Renal cortex interstitium (tissue), 11 donors: ENCODE data around the gene DPYD. TPM values are rescaled to one million over a fixed set of nuclear protein-coding genes. Genes with fewer than 3 reads are reported as not detected.

ENCODE experiments used
- DNase-seq, 11 donors: peaks; one replicate each; pipeline ENCODE4 v3.0.0-alpha.2; 2013; ENCODE audit warnings: low read depth in 9 of 11, low spot score in 4 of 11; ENCODE audit errors: extremely low read depth in 1 of 11
- polyA plus RNA-seq, 3 donors: library from polyadenylated mRNA; unstranded; fragments of 120-200 nt; gene quantifications; one replicate each; pipeline ENCODE4 v1.2.1, GENCODE V29; 2013; ENCODE audit not compliant: insufficient read length in 3 of 3

Gene DPYD
- polyA plus RNA-seq, 3 donors, result 11.6 to 13.0 (median 13.0) TPM

- no peak for DNase-seq
These were observed 174.9 kb downstream of the DPYD start for GRCh38 chr1:97745912-97746311.

DNA sequence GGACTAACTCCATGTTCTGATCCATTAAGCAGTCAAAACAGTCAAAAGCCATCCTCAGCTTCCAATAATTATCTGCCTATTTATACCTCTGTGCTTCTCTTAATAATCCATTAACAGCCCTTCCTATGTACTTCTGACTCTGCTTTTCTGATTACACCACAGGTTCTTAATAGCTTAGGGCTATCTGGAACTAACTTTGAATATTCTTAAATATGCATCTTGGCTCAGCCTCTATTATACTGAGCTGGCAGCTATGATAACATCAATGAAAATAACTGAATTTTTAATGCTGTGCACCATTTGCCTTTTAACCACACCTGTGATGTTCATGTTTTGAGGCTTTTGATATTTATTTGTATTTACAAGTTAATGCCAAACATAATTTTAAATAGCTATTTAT lies 175.9 kb downstream of the DPYD start:
- no peak for DNase-seq

GRCh38 chr1:97743129-97743528 lies 177.7 kb downstream of the DPYD start:
- no peak for DNase-seq

DNA sequence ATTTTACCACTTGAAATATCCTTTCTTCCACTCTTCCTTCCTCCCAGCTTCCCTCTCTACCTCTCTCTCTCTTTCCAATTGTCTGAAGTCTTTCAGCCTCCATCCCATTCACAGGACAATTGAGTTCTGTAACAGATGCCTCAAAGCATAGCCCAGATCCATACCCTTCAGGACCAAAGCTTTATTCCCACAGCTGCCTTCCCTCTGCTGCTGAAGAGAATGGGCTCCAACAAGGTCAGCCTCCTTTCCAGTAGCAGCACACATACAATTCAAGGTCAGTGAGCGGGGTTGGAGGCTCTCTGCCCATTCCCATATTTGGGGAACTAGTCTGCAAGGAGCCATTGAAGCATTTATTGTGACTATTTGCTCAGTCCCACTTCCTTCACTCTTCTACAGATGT lies 179.9 kb downstream of the DPYD start:
- DNase-seq, result no peak

DNA sequence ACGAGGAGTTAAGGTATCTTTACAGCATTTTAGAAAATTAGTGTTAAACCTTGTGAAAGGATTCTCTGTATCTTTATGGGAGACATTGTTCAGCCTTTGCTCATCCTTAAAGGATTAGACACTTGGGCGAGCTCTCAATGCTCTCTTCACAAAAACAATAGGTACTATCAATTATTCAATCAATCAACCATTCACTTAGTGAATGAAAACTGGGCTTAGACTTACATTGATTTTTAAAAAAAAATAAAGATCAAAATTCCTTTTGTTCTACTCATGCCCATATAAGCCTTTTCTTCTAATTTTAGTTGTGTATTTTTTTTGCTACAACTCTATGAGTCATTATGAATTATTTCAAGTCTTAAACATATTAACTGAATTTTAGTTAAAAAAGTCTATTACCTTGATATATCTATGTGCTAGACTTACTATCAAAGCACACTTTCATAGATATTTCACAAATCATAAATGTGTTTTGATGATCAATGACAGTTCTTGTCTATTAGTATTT lies 181.2 kb downstream of the DPYD start:
- DNase-seq, result no peak

DNA sequence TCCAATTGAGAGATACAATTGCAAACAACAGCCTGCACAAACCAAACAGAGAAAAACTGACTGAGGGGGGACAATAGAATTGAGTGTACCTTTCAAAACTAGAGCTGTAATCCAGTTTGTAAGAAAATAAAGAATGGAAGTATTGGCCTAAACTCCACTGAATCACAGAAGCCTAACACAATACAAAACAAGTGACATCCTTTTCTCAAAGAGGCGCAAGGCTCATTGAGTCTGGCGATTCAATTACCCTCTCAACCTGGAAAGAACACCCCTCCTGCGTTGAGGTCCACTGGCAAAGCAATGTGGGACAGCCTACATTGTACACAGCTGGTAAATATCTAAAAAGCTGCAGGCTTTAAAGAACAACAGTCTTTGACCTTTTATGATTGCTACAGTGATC lies 182.6 kb downstream of the DPYD start:
- DNase-seq, result no peak

DNA sequence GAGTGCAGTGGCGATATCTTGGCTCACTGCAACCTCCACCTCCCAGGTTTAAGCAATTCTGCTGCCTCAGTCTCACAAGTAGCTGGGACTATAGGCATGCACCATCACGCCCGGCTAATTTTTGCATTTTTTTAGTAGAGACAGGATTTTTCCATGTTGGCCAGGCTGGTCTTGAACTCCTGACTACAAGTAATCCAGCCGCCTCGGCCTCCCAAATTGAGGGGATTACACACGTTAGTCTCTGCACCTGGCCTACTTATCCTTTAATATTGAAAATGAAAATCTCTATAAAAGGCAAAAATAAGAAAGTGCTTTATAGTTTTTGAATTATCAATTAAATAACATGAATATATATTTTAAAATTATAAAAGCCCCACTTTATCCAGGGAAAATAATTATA lies 190.6 kb downstream of the DPYD start:
- DNase-seq, result no peak

DNA sequence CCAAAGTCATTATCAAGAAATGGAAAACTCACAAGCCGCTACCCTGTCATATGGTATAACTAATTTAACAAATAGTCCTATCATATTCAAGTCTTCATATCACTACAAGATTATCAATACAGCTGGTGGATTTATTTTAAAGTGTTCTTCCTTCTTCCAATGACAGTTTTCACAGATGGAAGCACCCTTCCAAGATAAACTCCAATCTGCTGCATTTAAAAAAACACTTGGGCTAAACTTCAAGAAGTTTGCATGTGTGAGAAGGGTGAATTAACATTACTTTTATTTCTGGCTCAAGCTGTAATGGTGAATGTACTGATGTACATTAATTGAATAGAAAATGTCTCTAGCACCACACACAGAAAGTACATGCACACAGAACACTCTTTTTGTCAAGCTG lies 192.4 kb downstream of the DPYD start:
- DNase-seq, result no peak

DNA sequence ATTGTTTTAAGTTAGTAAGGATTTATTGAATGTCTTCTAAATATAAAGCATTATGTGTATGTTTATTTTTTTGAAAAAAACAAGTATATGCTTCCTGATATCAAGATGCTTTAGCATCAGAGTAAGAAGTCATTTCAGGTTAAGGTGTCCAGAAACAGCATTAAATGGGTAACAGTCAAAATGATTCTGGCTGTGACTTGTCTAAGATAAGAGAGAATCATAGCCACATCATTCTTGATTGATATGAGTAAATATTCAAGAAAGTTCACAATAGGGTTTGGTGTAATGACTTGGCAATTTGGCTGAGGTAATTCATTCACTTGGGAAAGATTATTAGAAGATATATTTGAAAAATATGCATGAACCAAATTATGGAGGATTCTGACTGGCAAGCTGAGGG lies 193.8 kb downstream of the DPYD start:
- no peak for DNase-seq

GRCh38 chr1:97726386-97726785 lies 194.4 kb downstream of the DPYD start:
- no peak for DNase-seq

DNA sequence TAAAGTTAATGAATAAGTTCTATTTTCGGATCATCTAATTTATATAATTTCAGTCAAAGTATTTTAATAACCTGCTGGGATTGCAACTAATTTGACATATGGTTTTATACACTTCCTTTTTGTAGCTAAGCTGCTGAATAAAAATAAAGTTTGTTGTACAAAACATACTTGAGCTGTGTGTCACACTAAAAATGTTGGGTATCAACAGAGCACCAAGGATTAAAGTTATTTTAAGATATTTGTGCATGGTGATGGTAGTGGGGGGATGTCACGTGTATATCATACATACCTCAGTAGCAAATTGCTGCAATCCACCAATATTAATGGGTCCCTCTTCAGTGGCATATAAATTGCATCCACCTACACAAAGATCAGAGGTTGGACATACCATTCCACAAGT lies 199.6 kb downstream of the DPYD start:
- no peak for DNase-seq

- no peak for DNase-seq
These were observed 207.9 kb downstream of the DPYD start for GRCh38 chr1:97712980-97713379.

DNA sequence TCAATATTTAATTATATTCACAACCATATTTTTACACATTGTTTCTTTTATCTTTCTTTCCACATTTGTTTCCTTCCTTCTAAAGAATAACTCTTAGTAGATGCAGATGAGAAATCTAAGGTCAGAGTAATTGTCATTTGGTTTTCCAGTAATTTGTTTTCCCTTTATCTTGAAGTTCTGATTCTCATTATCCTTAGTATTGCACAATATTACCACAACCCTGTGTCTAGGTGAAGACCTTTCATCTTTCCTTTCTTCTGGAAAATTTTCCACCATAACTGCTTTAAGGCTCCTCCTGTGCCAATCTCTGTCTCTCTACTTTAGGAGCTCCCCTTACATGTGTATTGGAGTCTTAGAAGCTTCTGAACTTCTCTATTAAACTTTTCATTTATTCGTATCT lies 209.0 kb downstream of the DPYD start:
- DNase-seq, result no peak

DNA sequence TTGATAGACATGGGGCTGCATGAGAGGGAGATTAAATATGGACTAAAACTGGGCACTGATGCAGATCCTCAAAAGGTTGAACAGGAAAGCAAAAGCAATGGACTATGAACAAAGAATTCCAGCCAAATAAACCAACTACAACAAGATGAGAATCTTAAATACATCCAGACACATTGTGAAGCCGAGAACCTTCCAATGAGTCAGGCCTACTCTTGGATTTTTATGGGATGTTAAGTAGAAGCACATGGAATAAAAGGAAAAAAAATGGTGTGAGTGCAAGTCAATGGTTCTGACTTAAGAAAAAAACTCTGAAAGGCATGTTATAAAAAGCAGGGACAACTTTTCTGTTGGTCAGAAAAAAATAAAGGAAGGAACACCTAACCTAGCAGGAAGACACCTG lies 227.2 kb downstream of the DPYD start:
- DNase-seq, result no peak

DNA sequence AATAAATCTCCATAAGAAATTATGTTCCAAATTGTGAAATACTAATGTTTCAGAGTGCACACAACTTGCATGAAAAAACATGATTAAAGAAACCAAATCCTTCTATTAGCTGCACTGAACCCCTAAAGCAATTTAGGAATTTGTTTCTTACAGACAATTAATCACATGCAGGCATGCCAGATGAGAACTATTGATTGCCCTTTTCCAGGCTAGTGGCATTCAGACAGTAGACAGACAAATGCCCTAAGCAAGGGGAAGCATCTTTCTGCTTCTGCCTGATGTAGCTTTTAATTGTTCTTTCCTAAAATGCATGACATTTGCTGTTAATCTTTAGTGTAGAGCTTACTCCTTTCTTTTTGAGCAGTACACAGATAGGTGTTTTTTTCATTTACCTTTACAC lies 229.5 kb downstream of the DPYD start:
- DNase-seq, result no peak

- DNase-seq, result no peak
These were observed 235.5 kb downstream of the DPYD start for GRCh38 chr1:97685360-97685759.

DNA sequence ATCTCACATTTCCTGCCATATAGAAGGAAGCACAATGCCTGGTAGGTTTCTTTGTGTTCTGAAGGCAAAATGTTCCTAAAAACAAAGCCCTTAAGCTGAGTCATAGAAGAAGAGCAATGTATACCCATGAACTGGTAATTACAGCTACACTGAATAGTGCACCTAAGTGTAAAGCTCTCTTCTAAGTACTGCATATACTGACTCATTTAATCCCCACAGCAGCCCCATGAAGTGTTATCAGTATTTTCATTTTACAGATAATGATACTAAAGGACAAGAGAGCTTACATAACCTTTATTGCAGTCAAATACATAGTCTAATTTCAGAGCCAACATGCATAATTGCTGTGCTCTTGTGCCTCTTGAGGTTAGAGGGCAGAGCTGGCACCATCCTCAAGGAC lies 239.9 kb downstream of the DPYD start:
- no peak for DNase-seq

DNA sequence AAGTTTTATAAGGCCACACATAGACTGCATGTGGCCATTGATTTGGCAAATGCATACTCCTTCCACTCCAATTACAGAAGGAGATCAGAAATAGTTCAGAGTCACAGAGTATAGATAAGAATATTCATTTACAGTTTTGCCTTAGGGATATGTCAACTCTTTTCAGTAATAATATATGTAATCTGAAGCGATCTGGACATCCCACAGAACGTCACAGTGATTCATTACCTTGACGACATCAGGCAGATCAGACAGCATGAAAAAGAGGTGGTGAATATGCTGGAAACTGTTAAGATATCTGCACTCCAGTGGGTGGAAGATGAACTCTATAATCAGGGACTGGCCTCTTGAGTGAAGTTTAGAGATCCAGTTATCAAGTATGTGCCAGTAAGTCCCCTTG lies 240.4 kb downstream of the DPYD start:
- DNase-seq, result no peak

- no peak for DNase-seq
These were observed 243.1 kb downstream of the DPYD start for GRCh38 chr1:97677702-97678101.

DNA sequence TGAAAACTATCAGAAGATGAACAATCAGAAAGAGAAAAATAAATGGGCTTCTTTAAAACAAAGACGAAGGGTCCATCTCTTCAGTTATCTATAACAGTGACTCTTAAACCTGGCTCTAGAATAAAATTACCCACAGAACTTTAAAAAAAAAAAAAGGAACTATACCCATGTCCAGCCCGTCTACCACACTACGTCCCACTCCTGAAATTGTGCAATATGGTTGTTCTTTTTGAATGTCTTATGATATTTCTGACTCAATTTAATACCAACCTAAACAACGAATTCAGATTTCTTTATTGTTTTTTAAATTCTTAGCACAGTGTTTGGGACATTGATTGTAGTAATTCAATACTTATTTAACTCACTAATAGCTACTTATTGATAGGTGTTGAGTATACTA lies 246.3 kb downstream of the DPYD start:
- DNase-seq, result no peak

DNA sequence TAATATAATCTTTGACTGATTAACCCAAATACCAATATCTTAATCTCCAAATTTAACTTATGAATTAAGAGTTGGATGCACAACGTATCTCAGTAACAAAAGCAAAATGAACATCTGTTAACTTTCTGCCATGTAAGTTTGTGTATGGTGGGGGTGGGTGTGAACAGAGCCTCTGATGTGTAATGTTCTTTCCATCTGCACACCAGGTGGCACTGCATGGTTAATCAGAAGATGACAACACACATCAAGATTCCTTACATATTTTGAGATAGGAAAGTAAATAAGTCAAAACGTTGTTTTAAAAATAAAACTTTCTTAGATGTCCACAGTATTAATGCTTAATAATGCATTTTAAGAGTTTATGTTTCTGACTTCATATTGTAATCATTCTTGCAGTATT lies 251.9 kb downstream of the DPYD start:
- DNase-seq, result no peak
